Heart left ventricle (tissue), 13 donors: ENCODE results near the gene RAB22A.

Experiments used
- CTCF ChIP-seq, 12 donors: fragments of 200-600 bp; sonication (generic) in 4 of 12; IDR thresholded peaks; one replicate each; pipeline versions ENCODE4 v1.5.0 to v1.8.0; 2018 to 2022; ENCODE audit warnings: antibody characterized with exemption in 12 of 12, mild to moderate bottlenecking in 5 of 12
- POLR2A ChIP-seq, 2 donors: fragments of 450-650 bp; IDR thresholded peaks; one replicate each; pipeline ENCODE4 v1.6.1; 2017; ENCODE audit warnings: antibody characterized with exemption in 2 of 2, mild to moderate bottlenecking in 2 of 2, moderate library complexity in 2 of 2
- donor health status: ischemic (EF 13 %, LVEDD 7.1; RV severe dilation, severe dysfunction).
- donor health status: DM: no; HTN: yes; CAD: no.
- donor health status: DM: no; HTN: no; CAD: no.
- donor health status: ischemic (EF 25% LVEDD 6.9; RV normal size, moderate dysfunction).
- donor health status: ischemic (EF 25% LVEDD 5.7; RV mildly dilated, moderate dysfunction).
- donor health status: ischemic (EF 35%, LVEDD 5.7; RV mildly dilated, moderate dysfunction).
- donor health status: nonischemic (EF 11% LVEDD 7.7; RV severe dilation, severe dysfunction).
- donor health status: DM: yes; HTN: yes; CAD: no.
- donor health status: PGD.
- donor health status: ischemic (EF 29% LVEDD 5.4; RV normal size, mild dysfunction).
- donor health status: nonischemic (EF 23%, LVEDD 6.1; RV moderate dilation, normal function).

GRCh38 chr20:58352468-58352867 is 43.0 kb downstream of the RAB22A start:
- TF ChIP-seq CTCF (IDR thresholded peaks at IDR 0.05) (no peak), POLR2A (IDR thresholded peaks at IDR 0.05) (no peak)
